Fibroblast of peridontal ligament (primary cell): Measurements from ENCODE around the gene SACM1L.

Experiments
- DNase-seq: peaks from one replicate; pipeline ENCODE4 v3.0.0-alpha.2; 2010; ENCODE audit errors: extremely low read depth

The SACM1L gene, protein sequence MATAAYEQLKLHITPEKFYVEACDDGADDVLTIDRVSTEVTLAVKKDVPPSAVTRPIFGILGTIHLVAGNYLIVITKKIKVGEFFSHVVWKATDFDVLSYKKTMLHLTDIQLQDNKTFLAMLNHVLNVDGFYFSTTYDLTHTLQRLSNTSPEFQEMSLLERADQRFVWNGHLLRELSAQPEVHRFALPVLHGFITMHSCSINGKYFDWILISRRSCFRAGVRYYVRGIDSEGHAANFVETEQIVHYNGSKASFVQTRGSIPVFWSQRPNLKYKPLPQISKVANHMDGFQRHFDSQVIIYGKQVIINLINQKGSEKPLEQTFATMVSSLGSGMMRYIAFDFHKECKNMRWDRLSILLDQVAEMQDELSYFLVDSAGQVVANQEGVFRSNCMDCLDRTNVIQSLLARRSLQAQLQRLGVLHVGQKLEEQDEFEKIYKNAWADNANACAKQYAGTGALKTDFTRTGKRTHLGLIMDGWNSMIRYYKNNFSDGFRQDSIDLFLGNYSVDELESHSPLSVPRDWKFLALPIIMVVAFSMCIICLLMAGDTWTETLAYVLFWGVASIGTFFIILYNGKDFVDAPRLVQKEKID

GRCh38 chr3:45688882-45689786 lies at the start of gene SACM1L:
Gene SACM1L, plus strand, starts transcription at chr3:45689396. Its CDS starts 70 bp downstream, at chr3:45689466.
- DNase-seq: peak; percentile 98

- DNase-seq: no peak
These were observed 49.1 kb upstream of the SACM1L start for GRCh38 chr3:45640091-45640507.

- DNase-seq: no peak
These were observed 48.4 kb upstream of the SACM1L start for GRCh38 chr3:45640724-45641361.

DNA sequence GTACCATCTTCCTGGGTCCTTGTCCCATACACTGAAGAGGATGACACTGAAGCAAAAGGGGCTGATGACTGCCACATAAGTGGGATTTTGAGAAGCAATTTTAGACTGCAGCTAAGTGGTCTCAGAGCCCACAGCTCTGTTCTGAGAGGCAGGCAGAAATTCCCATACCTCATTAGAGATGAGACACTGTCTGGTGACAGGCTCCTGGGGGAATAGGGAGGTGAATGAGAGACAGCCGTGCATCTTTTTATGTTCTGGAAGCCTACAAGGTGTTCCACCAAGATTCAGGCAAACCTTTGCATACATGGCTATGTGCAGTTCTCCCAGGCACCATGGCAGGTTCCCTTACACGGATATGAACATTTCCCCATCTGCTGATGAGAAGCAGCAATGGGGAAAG lies 47.4 kb upstream of the SACM1L start:
- DNase-seq: no peak

GRCh38 chr3:45642731-45643152 lies 46.5 kb upstream of the SACM1L start:
- peak; percentile 75 for DNase-seq

DNA sequence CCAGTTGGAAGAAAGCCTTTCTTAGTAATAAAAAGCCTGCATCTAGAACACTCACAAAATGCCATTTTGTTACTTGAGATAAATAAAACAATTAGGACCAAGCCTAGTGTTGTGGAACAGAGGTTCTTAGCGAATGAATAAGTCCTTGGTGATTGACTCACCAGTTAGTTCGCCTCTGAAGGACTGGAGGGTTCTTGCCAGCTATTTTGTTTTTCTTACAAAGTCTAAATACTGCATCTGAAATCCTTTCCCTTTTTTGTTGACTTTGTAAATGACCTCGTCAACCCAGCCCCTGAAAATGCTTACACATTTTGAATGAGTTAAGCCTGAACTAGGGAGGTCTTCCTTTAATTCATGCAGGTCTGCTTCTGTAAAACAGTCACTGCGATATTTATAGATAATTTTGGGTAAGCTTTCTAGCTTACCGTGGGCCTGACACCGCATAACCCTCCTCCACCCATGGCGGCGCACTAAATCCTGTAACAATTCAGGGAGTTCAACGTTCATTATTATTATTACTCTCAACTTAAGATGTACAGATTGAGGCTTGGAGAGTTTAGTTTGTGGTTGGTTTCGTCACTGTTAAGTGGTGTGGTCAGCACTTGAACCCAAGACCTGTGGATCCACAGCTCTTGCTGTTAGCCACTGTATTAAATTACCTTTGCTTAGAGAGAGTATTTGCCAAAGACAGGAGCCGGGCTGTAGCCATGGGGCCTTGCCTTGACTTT lies 45.0 kb upstream of the SACM1L start:
- DNase-seq: peak; percentile 91

- peak; percentile 89 for DNase-seq
These were observed 44.4 kb upstream of the SACM1L start for GRCh38 chr3:45644791-45645201.

DNA sequence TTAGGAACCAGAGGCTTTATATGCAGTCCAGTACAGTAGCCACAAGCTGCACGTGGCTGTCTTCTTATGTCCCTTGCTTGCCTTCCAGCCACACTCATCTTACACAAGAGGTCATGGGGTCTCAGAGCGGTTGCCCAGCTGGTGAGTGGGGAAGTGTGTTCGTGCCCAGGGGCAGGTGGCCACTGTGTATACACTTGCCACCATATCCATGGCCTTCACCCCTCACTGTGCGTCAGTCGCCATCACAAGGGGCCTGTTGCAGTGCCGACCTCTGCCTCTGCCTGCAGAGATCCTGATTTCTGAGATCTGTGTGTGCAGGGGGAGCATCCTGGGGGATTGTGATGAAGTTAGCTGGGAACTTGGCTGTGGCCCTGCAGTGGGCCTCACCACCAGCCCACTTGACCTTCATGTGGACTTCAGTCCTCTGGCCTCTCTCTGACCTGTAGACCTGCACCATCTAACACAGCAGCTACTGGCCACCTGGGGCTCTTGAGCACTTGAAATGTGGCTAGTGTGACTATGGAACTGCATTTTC lies 43.1 kb upstream of the SACM1L start:
- DNase-seq: no peak

- peak; percentile 95 for DNase-seq
These were observed 42.0 kb upstream of the SACM1L start for GRCh38 chr3:45647148-45647619.

- no peak for DNase-seq
These were observed 36.0 kb upstream of the SACM1L start for GRCh38 chr3:45653205-45653604.

GRCh38 chr3:45654397-45654944 lies 34.7 kb upstream of the SACM1L start:
- no peak for DNase-seq

GRCh38 chr3:45655906-45656305 lies 33.3 kb upstream of the SACM1L start:
- DNase-seq: no peak

DNA sequence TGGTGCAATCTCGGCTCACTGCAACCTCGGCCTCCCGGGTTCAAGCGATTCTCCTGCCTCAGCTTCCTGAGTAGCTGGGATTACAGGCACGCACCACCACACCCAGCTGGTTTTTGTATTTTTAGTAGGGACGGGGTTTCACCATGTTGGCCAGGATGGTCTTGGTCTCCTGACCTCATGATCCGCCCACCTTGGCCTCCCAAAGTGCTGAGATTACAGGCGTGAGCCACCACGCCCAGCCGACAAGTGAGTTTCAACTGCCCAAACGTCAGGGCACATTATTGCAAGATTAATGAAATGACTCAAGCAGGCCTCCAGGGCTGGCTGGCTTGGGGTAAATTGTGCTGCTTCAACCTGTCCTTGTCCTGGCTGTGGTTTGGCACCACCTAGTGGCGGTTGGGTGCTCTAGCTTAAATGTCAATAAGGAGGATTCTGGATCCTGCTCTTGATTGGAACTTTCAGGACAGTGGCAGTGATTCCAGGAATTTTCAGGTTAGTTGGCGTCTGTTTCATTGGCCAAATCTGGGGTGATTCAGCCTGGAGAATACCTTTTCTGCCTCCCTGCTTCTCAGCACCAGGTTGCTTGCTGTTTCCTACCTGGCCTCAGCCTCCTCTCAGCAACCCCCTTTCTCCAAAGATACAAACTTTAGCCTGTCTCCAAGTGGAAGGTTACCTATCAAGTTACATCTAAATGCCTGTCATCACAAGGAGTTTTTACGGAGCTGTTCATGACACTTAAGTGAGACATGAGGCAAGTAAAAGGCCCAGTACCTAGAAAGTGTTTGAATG lies 32.4 kb upstream of the SACM1L start:
- peak; percentile 97 for DNase-seq

DNA sequence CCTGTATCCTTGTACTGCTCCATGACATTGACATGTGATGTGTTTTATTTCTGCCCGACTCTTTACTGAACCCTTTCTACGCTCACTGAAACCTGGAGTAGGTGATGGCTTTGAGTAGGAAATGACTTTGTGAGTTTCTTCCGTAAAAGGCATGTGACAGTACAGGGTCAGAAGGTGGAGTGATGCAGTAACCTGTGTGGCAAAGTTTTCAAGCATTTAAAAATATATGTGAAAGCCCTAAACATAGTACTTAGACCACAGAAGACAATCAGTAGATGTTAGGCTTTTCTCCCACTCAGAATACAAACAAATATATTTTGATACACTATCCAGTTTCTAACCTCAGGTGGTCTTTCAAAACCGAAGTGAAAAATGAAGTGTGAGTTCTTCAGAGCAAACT lies 31.3 kb upstream of the SACM1L start:
- no peak for DNase-seq

- peak; percentile 92 for DNase-seq
These were observed 29.3 kb upstream of the SACM1L start for GRCh38 chr3:45659661-45660566.

DNA sequence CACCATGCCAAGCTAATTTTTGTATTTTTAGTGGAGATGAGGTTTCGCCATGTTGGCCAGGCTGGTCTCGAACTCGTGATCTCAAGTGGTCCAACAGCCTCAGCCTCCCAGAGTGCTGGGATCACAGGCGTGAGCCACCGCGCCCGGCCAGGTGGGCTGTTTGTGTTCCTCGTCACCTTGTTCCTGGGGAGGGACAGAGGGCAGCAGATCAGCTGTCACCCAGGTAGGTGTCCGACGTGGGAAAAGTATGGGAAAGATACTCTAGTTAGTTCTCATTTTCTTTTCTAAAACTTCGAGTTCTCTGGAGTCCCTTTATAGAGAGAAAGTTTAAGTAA lies 28.7 kb upstream of the SACM1L start:
- DNase-seq: no peak

DNA sequence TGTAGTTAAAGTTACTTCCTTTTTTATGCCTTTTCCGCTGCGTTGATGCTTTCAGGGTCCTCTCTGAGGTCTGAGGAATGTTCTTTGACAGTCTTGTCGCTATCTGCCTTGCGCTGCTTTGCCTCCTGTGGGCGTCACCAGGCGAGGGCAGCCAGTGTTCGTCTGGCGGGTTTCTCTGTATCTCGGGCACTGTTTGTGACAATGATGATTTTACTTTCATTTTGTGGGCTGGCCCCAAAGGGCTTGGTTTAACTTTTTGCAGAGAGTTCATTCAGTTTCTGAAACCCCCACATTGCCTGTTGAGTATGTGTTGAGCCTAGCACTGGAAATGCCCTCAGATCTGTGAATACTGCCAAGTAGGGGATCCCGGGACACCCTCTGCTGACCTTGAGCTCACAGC lies 24.6 kb upstream of the SACM1L start:
- DNase-seq: no peak

DNA sequence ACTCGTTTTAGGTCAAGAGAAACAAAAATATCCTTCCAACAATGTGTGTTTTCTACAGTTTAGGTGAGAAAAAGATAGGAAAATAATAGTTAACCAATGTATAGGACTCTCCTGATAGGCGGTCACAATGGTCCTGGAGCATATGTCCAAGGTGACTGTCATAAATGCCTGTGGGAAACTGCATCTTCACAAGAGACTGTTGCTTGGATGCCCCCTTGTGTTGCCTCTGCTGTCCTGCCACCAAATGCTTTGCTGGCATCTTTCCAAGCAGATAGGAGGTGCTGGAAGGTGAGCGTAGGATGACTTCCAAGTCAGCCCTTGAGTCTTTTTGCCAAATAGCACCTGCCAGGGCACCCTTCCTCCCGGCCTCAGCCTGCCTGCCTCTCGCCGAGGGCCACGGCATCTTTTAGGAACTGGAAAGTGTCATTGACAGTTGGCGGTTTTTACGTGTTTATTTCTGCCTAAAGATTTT lies 24.1 kb upstream of the SACM1L start:
- peak; percentile 38 for DNase-seq
